Tibial artery (tissue), 4 donors: ENCODE measurements around the gene ECEL1.
"Not testable (repeated sequence)": the region's sequence is repeated elsewhere in the genome, so short reads cannot be mapped to it uniquely, and the experiment has no call there.

Source experiments
- DNase-seq, 2 donors: peaks; one replicate each; pipeline ENCODE4 v3.0.0-alpha.2; 2019
- H3K27ac ChIP-seq, 2 donors: fragments of 200-600 bp; sonication (generic) in 1 of 2; 1 replicate in 1 of 2; 2 replicates in 1 of 2; pipeline ENCODE4 v1.5.1; 2018 to 2019; ENCODE audit warnings: mild to moderate bottlenecking in 1 of 2
- H3K27me3 ChIP-seq, 2 donors: fragments of 200-600 bp; sonication (generic) in 1 of 2; one replicate each; pipeline versions ENCODE4 v1.5.1 to v1.6.0; 2016 to 2019
- H3K36me3 ChIP-seq, 3 donors: fragments of 200-600 bp; sonication (generic) in 2 of 3; one replicate each; pipeline ENCODE4 v1.5.1; 2016 to 2019; ENCODE audit warnings: mild to moderate bottlenecking in 2 of 3
- H3K4me1 ChIP-seq, 4 donors: fragments of 200-600 bp; sonication (generic) in 2 of 4; 1 replicate in 3 of 4; 2 replicates in 1 of 4; pipeline ENCODE4 v1.5.1; 2016 to 2019
- H3K4me3 ChIP-seq, 2 donors: fragments of 200-600 bp; sonication (generic) in 1 of 2; 1 replicate in 1 of 2; 2 replicates in 1 of 2; pipeline ENCODE4 v1.5.1; 2018 to 2019; ENCODE audit warnings: mild to moderate bottlenecking in 2 of 2
- H3K9me3 ChIP-seq, 3 donors: fragments of 200-600 bp; sonication (generic) in 1 of 3; one replicate each; pipeline ENCODE4 v1.5.1; 2016 to 2019
- CTCF ChIP-seq, 2 experiments: fragments of 200-600 bp in 1 of 2; fragments of 450-650 bp in 1 of 2; IDR thresholded peaks; one replicate each; pipeline ENCODE4 v1.5.1; 2017 to 2019; ENCODE audit warnings: antibody characterized with exemption in 2 of 2, mild to moderate bottlenecking in 1 of 2, moderate library complexity in 1 of 2
- intact Hi-C: fragments of 100-400 bp; cut with DNase I; formaldehyde crosslinking; loops from one replicate; pipeline ENCODE4 v1.15.0; 2023; ENCODE audit warnings: low total_unique reads

The ECEL1 gene

GRCh38 chr2:232434563-232435374 lies 52.9 kb downstream of the ECEL1 start:
- peak in 1 of 2 donors; percentile 47 for DNase-seq
- Histone ChIP-seq H3K27ac (no peak overlapping the region), H3K4me3 (no peak overlapping the region), H3K9me3 (no peaks in the 10 kb centered on the region), H3K27me3 (peaks cover 0 to 18% of the 10 kb centered on the region in 2 donors), H3K4me1 (no peaks in the 10 kb centered on the region), H3K36me3 (no peaks in the 10 kb centered on the region)
- TF ChIP-seq CTCF (IDR thresholded peaks at IDR 0.05), result no peak
- intact Hi-C loops, result no loop called here

- DNase-seq, result peak in 1 of 2 donors; percentile 42
- intact Hi-C loops, result no loop called here
Measured at GRCh38 chr2:232434091-232434490, 53.5 kb downstream of the ECEL1 start.

GRCh38 chr2:232433622-232434021 lies 54.0 kb downstream of the ECEL1 start:
- H3K9me3 ChIP-seq, H3K27ac ChIP-seq, H3K36me3 ChIP-seq, H3K4me1 ChIP-seq, intact Hi-C loops, H3K27me3 ChIP-seq, H3K4me3 ChIP-seq: not testable (repeated sequence)
- peak in 1 of 2 donors; percentile 20 for DNase-seq

More at GRCh38 chr2:232434091-232434490, 53.5 kb downstream of the ECEL1 start:
- Histone ChIP-seq H3K27me3 (peaks cover 0 to 14% of the 10 kb centered on the region in 2 donors), H3K9me3 (no peaks in the 10 kb centered on the region), H3K4me3 (no peak overlapping the region), H3K27ac (no peak overlapping the region), H3K36me3 (no peaks in the 10 kb centered on the region), H3K4me1 (no peaks in the 10 kb centered on the region)
- TF ChIP-seq CTCF (IDR thresholded peaks at IDR 0.05), result no peak

- H3K36me3 ChIP-seq, result no peaks in the 10 kb centered on the region
- DNase-seq, result peak in 1 of 2 donors; percentile 53
- TF ChIP-seq CTCF (IDR thresholded peaks at IDR 0.05), result no peak
- H3K27me3 ChIP-seq, result peaks cover 0 to 16% of the 10 kb centered on the region in 2 donors
- no peaks in the 10 kb centered on the region for H3K9me3 ChIP-seq
- intact Hi-C loops, result no loop called here
- no peaks in the 10 kb centered on the region for H3K4me1 ChIP-seq
- no peak overlapping the region for H3K27ac ChIP-seq
- H3K4me3 ChIP-seq, result no peak overlapping the region
Measured at GRCh38 chr2:232432598-232433184, 54.9 kb downstream of the ECEL1 start.

GRCh38 chr2:232431705-232432590 lies 55.7 kb downstream of the ECEL1 start:
- no peak for TF ChIP-seq CTCF (IDR thresholded peaks at IDR 0.05)
- DNase-seq, result peak in 1 of 2 donors; percentile 60

More at GRCh38 chr2:232431705-232432590, 55.7 kb downstream of the ECEL1 start:
- no peaks in the 10 kb centered on the region for H3K4me1 ChIP-seq
- no peaks in the 10 kb centered on the region for H3K9me3 ChIP-seq
- H3K4me3 ChIP-seq, result no peak overlapping the region
- no peak overlapping the region for H3K27ac ChIP-seq
- intact Hi-C loops, result no loop called here
- no peaks in the 10 kb centered on the region for H3K36me3 ChIP-seq
- H3K27me3 ChIP-seq, result peaks cover 0 to 23% of the 10 kb centered on the region in 2 donors
